GM12873 (cell line): ENCODE data around the gene MLXIP.

Source experiments
- CTCF ChIP-seq: IDR thresholded peaks from 2 replicates; pipeline ENCODE4 v1.5.1; 2012; ENCODE audit warnings: low read depth, mild to moderate bottlenecking, moderate library complexity, low read length, control low read depth; ENCODE audit not compliant: insufficient read depth; ENCODE audit errors: missing control alignments

The MLXIP gene

DNA sequence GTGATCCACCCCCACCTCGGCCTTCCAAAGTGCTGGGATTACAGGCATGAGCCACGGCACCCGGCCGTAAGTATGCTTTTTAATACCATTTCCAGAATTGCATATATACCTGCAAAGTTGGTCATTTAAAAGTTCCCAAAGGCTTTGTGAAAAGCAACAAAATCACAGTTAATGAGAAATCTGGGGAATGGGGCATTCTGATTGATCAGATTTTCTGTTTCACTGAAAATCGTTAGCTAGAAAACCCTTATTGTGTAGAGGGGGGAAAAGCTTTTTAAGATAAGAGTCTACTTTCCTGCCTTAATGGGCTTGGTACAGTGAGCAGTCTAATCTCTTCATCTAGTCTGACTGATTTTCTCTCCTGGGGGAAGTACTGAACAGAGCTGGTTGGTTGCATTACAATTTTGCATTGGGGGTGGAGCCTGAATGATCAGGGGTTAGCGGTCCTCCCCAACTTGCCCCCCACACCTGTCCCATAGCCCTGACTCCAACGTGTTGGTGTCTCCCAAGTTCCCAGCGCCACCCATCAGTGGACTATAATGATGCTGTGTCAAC is 71.6 kb downstream of the MLXIP start:
- TF ChIP-seq CTCF, result no peak

DNA sequence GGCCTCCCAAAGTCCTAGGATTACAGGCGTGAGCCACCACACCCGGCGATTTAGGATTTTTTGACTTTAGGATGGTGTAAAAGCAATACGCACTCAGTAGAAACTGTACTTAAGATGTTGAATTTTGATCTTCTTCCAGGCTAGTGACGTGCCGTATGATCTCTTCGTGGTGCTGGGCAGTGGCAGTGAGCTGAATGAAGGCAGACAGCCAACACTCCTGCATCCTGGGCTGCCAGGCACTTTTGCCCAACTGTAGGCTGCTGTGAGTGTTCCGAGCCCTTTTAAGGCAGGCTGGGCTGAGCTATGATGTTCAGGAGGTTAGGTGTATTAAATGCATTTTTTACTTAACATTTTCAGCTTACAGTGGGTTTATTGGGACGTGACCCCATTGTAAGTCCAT is 74.2 kb downstream of the MLXIP start:
- TF ChIP-seq CTCF, result no peak

GRCh38 chr12:122155705-122156104 is 77.1 kb downstream of the MLXIP start:
- TF ChIP-seq CTCF, result no peak

DNA sequence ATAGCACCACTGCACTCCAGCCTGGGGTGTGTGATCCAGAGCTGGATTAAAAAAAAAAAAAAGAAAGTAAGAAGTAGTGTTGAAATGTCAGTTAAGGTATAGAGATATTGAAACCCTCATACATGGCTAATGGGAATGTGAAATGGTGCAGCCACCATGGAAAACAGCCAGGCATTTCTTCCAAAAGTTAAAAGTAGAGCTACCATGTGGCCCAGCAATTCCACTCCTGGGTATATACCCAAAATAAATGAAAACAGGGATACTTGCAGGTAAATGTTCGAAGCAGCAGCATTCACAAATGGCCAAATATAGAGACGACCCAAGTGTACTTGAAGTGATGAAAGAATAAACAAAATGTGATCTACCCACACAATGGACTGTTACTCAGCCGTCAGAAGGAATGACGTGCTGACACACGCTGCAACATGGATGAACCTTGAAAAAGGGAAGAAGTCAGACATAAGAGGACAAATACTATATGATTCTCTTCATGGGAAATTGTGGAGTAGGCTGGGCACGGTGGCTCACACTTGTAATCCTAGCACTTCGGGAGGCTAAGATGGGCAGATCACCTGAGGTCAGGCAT is 80.2 kb downstream of the MLXIP start:
- no peak for TF ChIP-seq CTCF

DNA sequence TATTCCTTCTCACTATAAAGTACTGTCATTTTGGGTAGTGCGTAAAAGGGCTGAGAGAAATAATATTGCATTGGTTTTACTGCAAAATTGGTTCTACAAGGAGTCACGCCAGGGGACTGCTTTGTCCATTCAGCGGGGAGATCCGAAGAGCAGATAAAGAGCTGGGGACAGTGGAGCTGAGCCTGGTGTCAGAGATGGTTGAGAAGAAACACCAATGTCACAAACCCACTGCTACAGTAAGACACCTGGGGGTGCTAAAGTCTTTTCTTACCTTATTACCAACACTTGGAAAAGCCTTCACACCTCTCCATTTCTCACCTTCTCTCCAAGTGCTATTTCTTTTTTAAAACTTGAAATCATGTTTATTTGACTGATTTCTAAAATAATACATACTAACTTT is 81.3 kb downstream of the MLXIP start:
- peak; percentile 31 for TF ChIP-seq CTCF

DNA sequence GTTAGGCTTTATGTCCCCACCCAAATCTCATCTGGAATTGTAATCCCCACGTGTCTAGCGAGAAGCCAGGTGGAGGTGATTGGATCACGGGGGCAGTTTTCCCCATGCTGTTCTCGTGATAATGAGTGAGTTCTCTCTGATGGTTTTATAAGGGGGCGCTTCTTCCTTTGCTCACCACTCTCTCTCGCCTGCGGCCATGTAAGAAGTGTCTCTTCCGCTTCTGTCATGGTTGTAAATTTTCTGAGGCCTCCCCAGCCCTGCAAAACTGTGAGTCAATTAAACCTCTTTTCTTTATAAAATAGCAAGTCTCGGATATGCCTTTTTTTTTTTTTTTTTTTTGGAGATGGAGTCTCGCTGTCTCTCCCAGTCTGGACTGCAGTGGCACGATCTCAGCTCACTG is 82.2 kb downstream of the MLXIP start:
- TF ChIP-seq CTCF, result no peak

DNA sequence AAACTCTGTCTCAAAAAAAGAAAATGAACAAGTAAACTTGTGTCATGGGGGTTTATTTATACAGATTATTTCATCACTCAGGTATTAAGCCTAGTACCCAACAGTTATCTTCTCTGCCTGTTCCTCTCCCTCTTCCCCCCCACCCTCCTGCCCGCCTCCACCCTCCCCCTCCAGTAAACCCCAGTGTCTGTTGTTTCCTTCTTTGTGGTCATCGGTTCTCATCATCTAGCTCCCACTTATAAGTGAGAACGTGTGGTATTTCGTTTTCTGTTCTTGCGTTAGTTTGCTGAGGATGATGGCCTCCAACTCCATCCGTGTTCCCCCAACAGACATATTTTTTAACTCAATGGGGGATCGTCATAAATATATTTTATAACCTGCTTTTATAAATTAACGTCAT is 83.1 kb downstream of the MLXIP start:
- no peak for TF ChIP-seq CTCF

DNA sequence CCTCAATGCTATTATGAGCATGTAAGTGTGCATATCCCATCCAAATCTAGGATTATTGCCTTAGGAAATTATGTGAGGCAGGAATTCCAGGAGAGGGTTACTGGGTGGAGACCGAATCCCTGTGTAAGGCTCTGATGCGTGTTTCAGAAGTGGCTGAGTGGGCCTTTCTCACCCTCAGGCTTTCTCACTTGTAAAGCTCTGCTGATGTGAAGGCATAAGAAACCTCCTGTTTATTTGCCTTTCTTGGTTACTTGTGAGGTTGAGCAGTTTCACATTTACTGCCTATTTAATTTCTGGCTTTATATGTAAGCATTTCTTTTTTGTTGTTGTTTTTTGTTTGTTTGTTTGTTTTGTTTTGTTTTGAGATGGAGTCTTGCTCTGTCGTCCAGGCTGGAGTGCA is 84.4 kb downstream of the MLXIP start:
- TF ChIP-seq CTCF, result no peak
